Measurements from ENCODE around the gene FRAS1. TPM values are rescaled to one million over a fixed set of nuclear protein-coding genes. Genes with fewer than 3 reads are reported as not detected.
"Not testable (repeated sequence)": the region's sequence is repeated elsewhere in the genome, so short reads cannot be mapped to it uniquely, and the experiment has no call there.

Gene FRAS1
- total RNA-seq, 2 experiments from 2014 or later: 0.23 to 0.53 TPM

DNA sequence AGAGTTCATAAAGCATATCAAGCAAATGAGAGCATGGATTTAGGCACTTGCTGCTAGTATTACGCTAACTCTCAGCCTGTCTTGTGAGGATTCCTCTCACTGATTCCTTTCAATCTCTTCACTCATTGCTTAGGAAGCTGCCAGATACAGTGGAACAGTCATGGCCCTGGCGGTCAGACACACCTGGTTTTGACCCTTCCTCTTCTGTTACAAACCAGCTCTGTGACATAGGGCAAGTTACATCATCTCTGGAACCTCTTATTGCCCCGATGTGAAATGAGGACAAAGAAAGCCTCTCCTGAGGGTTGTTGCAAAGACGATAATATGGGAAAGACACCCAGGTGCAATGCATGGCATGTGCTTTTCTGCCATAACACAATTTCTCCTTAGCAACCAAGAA, 12.2 kb downstream of the FRAS1 start:
- H3K9me3 Mint-ChIP-seq: no peaks in the 10 kb centered on the region
- no peak overlapping the region for H3K27ac Mint-ChIP-seq
- no peaks in the 10 kb centered on the region for H3K36me3 Mint-ChIP-seq
- no peak for ATAC-seq (ENCODE audit: low read depth)
- POLR2A ChIA-PET: no interaction called here
- no peaks in the 10 kb centered on the region for H3K4me1 Mint-ChIP-seq
- H3K27me3 Mint-ChIP-seq: peaks cover 49% of the 10 kb centered on the region
- H3K4me3 Mint-ChIP-seq: no peak overlapping the region
- no peak for DNase-seq

GRCh38 chr4:78069859-78070258, 12.7 kb downstream of the FRAS1 start:
- Mint-ChIP-seq H3K4me3 (no peak overlapping the region), H3K9me3 (no peaks in the 10 kb centered on the region), H3K27me3 (peaks cover 50% of the 10 kb centered on the region), H3K4me1 (no peaks in the 10 kb centered on the region), H3K36me3 (no peaks in the 10 kb centered on the region), H3K27ac (no peak overlapping the region)
- no peak for ATAC-seq (ENCODE audit: low read depth)
- no peak for DNase-seq
- POLR2A ChIA-PET: no interaction called here

DNA sequence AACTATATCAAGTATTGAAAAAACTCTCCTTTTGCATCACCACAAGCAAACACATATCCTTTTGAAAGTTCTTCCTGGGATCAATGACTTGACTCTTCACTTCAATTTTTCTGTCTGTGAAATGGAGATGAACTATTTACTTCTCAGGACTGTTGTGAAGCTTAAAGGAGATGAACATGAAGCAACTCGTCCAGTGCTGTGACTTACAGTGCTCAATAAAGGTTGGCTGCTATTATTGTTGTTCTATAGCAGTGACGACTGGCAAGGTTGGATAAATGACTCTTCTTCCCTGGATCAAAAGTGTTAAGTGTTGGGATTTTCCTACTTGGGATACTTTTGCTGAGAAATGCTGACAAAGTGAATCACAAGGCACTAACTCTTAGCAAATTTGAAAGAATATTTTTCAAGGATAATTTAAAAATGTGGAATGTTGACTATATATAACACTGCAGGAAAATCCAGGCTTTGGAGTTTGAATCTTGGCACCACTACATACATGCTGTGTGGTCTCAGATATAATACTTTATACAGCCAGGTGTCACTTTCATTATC, 13.7 kb downstream of the FRAS1 start:
- H3K9me3 Mint-ChIP-seq: no peaks in the 10 kb centered on the region
- DNase-seq: no peak
- no peaks in the 10 kb centered on the region for H3K4me1 Mint-ChIP-seq
- no peak for ATAC-seq (ENCODE audit: low read depth)
- POLR2A ChIA-PET: no interaction called here
- peaks cover 56% of the 10 kb centered on the region for H3K27me3 Mint-ChIP-seq
- no peak overlapping the region for H3K27ac Mint-ChIP-seq
- H3K4me3 Mint-ChIP-seq: no peak overlapping the region
- no peaks in the 10 kb centered on the region for H3K36me3 Mint-ChIP-seq

DNA sequence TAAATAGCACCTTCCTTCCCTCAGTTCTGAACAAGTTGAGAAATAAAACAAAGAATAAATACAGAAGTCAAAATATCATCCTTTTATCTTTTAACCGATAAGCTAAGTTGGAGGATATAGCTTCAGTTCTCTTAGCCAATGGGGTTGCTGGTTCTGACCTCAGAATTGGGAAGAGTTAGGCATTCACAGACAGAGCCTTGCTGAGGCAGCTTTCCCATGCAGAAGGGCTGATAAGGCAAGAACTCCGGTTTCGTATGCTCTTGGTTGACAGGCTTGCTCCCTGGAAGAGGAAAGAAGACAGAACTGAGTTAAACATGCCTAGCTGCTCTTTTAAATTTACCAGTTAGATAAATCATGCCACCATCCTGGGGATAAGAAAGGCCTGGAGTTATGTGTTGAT, 17.6 kb downstream of the FRAS1 start:
- ATAC-seq (ENCODE audit: low read depth) (no peak), DNase-seq (no peak)
- H3K27me3 Mint-ChIP-seq: peaks cover 41% of the 10 kb centered on the region
- POLR2A ChIA-PET: no interaction called here
- H3K27ac Mint-ChIP-seq: no peak overlapping the region
- H3K36me3 Mint-ChIP-seq: no peaks in the 10 kb centered on the region
- no peaks in the 10 kb centered on the region for H3K9me3 Mint-ChIP-seq
- H3K4me3 Mint-ChIP-seq: no peak overlapping the region
- no peaks in the 10 kb centered on the region for H3K4me1 Mint-ChIP-seq

GRCh38 chr4:78075986-78076385, 18.9 kb downstream of the FRAS1 start:
- Mint-ChIP-seq H3K4me1 (no peaks in the 10 kb centered on the region), H3K4me3 (no peak overlapping the region), H3K36me3 (no peaks in the 10 kb centered on the region), H3K27me3 (peaks cover 41% of the 10 kb centered on the region), H3K9me3 (no peaks in the 10 kb centered on the region), H3K27ac (no peak overlapping the region)
- no peak for ATAC-seq (ENCODE audit: low read depth)
- no peak for DNase-seq
- POLR2A ChIA-PET: no interaction called here

DNA sequence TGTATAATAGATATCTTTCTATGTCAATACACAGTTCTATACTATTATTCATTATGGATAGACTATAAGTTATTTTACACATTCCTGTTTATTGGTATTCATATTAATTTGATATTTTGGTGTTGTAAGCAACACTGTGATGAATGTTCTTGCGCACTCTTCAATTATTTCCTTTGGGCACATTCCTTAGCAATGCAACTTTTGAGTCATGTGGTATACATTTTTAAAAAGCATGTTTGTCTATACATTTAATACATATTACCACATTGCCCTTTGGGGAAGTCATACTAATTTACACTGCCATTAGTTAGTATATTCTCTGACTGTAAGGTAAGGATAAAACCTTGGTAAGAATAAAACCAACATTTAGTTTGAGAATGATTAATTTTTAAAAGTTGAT, 21.0 kb downstream of the FRAS1 start:
- no peaks in the 10 kb centered on the region for H3K4me1 Mint-ChIP-seq
- no peak for ATAC-seq (ENCODE audit: low read depth)
- no peaks in the 10 kb centered on the region for H3K9me3 Mint-ChIP-seq
- no peak overlapping the region for H3K4me3 Mint-ChIP-seq
- no peaks in the 10 kb centered on the region for H3K36me3 Mint-ChIP-seq
- DNase-seq: no peak
- H3K27me3 Mint-ChIP-seq: peaks cover 41% of the 10 kb centered on the region
- POLR2A ChIA-PET: no interaction called here
- H3K27ac Mint-ChIP-seq: no peak overlapping the region

GRCh38 chr4:78079726-78080430, 22.8 kb downstream of the FRAS1 start:
- no peaks in the 10 kb centered on the region for H3K9me3 Mint-ChIP-seq
- H3K36me3 Mint-ChIP-seq: no peaks in the 10 kb centered on the region
- ATAC-seq (ENCODE audit: low read depth): no peak
- DNase-seq: no peak
- no peak overlapping the region for H3K27ac Mint-ChIP-seq
- H3K27me3 Mint-ChIP-seq: peaks cover 42% of the 10 kb centered on the region
- POLR2A ChIA-PET: no interaction called here
- H3K4me3 Mint-ChIP-seq: no peak overlapping the region
- H3K4me1 Mint-ChIP-seq: no peaks in the 10 kb centered on the region

DNA sequence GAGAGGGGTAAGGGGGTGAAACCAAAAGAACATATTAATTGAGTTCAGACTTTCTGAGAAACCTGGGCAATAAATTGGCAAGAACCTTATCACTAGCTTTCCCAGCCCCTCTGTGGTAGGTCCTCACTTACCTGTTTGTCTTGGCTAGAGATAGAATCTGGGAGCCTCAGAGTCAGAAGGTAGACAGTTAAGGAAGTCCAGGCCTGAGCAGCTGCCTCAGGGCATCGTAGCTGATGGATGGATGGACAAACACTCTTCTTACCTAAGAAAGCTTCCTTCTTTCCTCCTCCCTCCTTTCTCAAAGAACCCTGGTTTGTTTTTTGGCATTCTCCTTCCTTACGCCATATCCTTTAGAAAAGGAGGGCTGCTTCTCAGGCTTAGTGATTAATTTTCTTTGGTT, 24.4 kb downstream of the FRAS1 start:
- Mint-ChIP-seq H3K4me1 (no peaks in the 10 kb centered on the region), H3K36me3 (no peaks in the 10 kb centered on the region), H3K27me3 (peaks cover 29% of the 10 kb centered on the region), H3K9me3 (no peaks in the 10 kb centered on the region), H3K4me3 (no peak overlapping the region), H3K27ac (no peak overlapping the region)
- DNase-seq (no peak), ATAC-seq (ENCODE audit: low read depth) (no peak)
- POLR2A ChIA-PET: no interaction called here

DNA sequence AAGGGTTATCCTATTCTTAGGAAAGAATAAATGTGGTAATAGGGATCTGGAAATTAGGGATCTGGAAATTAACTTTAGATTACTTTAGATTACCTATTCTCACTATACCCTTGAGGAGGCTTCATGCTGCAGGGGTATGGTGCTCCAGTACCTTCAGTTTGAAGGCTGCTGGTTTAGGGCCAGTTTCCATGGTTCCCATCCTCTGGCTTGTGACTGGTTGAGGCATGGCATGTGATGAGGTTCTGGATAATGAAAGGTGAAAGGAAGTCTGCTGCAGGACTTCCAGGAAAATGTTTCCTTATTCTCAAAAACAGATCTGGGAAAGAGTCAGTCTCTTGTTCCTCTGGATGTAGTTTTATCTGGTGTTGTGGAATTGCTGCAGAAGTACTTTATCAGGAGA, 25.9 kb downstream of the FRAS1 start:
- no peak overlapping the region for H3K4me3 Mint-ChIP-seq
- POLR2A ChIA-PET: no interaction called here
- ATAC-seq (ENCODE audit: low read depth) (no peak), DNase-seq (no peak)
- peaks cover 19% of the 10 kb centered on the region for H3K27me3 Mint-ChIP-seq
- H3K27ac Mint-ChIP-seq: no peak overlapping the region
- H3K4me1 Mint-ChIP-seq: no peaks in the 10 kb centered on the region
- H3K36me3 Mint-ChIP-seq: no peaks in the 10 kb centered on the region
- no peaks in the 10 kb centered on the region for H3K9me3 Mint-ChIP-seq

- H3K27me3 Mint-ChIP-seq: peaks cover 10% of the 10 kb centered on the region
- DNase-seq (no peak), ATAC-seq (ENCODE audit: low read depth) (no peak)
- no peak overlapping the region for H3K27ac Mint-ChIP-seq
- no peaks in the 10 kb centered on the region for H3K4me1 Mint-ChIP-seq
- no peaks in the 10 kb centered on the region for H3K36me3 Mint-ChIP-seq
- POLR2A ChIA-PET: no interaction called here
- H3K9me3 Mint-ChIP-seq: no peaks in the 10 kb centered on the region
- no peak overlapping the region for H3K4me3 Mint-ChIP-seq
These were observed 34.4 kb downstream of the FRAS1 start for GRCh38 chr4:78091534-78091933.

- H3K4me1 Mint-ChIP-seq; H3K4me3 Mint-ChIP-seq; H3K27ac Mint-ChIP-seq; POLR2A ChIA-PET; ATAC-seq (ENCODE audit: low read depth); DNase-seq; H3K9me3 Mint-ChIP-seq; H3K36me3 Mint-ChIP-seq: not testable (repeated sequence)
- peaks cover 12% of the 10 kb centered on the region for H3K27me3 Mint-ChIP-seq
These were observed 35.2 kb downstream of the FRAS1 start for GRCh38 chr4:78092350-78092749.

- peaks cover 13% of the 10 kb centered on the region for H3K27me3 Mint-ChIP-seq
- no peaks in the 10 kb centered on the region for H3K4me1 Mint-ChIP-seq
- DNase-seq: no peak
- no peaks in the 10 kb centered on the region for H3K9me3 Mint-ChIP-seq
- POLR2A ChIA-PET: no interaction called here
- no peak overlapping the region for H3K4me3 Mint-ChIP-seq
- no peak for ATAC-seq (ENCODE audit: low read depth)
- no peak overlapping the region for H3K27ac Mint-ChIP-seq
- no peaks in the 10 kb centered on the region for H3K36me3 Mint-ChIP-seq
These were observed 35.7 kb downstream of the FRAS1 start for GRCh38 chr4:78092850-78093249.

GRCh38 chr4:78095081-78095480, 38.0 kb downstream of the FRAS1 start:
- H3K36me3 Mint-ChIP-seq: no peaks in the 10 kb centered on the region
- POLR2A ChIA-PET: no interaction called here
- ATAC-seq (ENCODE audit: low read depth): no peak
- DNase-seq: no peak
- H3K27me3 Mint-ChIP-seq: peaks cover 14% of the 10 kb centered on the region
- no peak overlapping the region for H3K27ac Mint-ChIP-seq
- no peaks in the 10 kb centered on the region for H3K9me3 Mint-ChIP-seq
- H3K4me3 Mint-ChIP-seq: no peak overlapping the region
- no peaks in the 10 kb centered on the region for H3K4me1 Mint-ChIP-seq

GRCh38 chr4:78099058-78099457, 41.9 kb downstream of the FRAS1 start:
- no peak for DNase-seq
- H3K27me3 Mint-ChIP-seq: peaks cover 12% of the 10 kb centered on the region

More at GRCh38 chr4:78099058-78099457, 41.9 kb downstream of the FRAS1 start:
- no peak overlapping the region for H3K4me3 Mint-ChIP-seq
- H3K27ac Mint-ChIP-seq: no peak overlapping the region
- H3K36me3 Mint-ChIP-seq: no peaks in the 10 kb centered on the region
- POLR2A ChIA-PET: no interaction called here
- no peak for ATAC-seq (ENCODE audit: low read depth)
- H3K9me3 Mint-ChIP-seq: no peaks in the 10 kb centered on the region
- H3K4me1 Mint-ChIP-seq: no peaks in the 10 kb centered on the region

Data from activated naive CD8-positive, alpha-beta T cell treated with anti-CD3 and anti-CD28 coated beads, Interleukin-2, amount 10 ng/mL, durations not matched to agents 7 days and 5 days (primary cell).